Caco-2 (cell line): ENCODE measurements around the gene ZNF691. TPM values are rescaled to one million over a fixed set of nuclear protein-coding genes. Genes with fewer than 3 reads are reported as not detected.

Source experiments
- BruUV-seq: library from RNA; stranded (reverse); fragments of 400-500 nt; replicated peaks from 2 replicates; lab custom pipeline; 2021; lab: Mats Ljungman, UMichigan
- CTCF ChIA-PET: fragments of 300-600 bp; sonication (Branson Sonifier 250); formaldehyde crosslinking; loops from one replicate; lab custom pipeline; 2022; ENCODE audit warnings: antibody characterized with exemption; lab: Charles Lee
- POLR2A ChIA-PET: fragments of 300-600 bp; sonication (Branson Sonifier 250); formaldehyde crosslinking; loops from one replicate; lab custom pipeline; 2022; ENCODE audit warnings: antibody characterized with exemption; lab: Charles Lee
- DNase-seq, 2 experiments: peaks; one replicate each; pipeline versions ENCODE4 v3.0.0 to v3.0.0-alpha.2; 2020 to 2022
- H3K27me3 ChIP-seq: replicated peaks from 2 replicates; pipeline ENCODE4 v1.6.0; 2011; ENCODE audit warnings: low read length; ENCODE audit not compliant: control insufficient read depth, insufficient read depth
- H3K36me3 ChIP-seq: 2 replicates; pipeline ENCODE4 v1.5.1; 2011; ENCODE audit warnings: low read length; ENCODE audit not compliant: control insufficient read depth, insufficient read depth
- H3K4me1 ChIP-seq: fragments of 250-450 bp; sonication (Bioruptor Pico); 2 replicates; pipeline ENCODE4 v1.5.1; 2020; ENCODE audit warnings: mild to moderate bottlenecking
- H3K4me3 ChIP-seq: 2 replicates; pipeline ENCODE4 v1.5.1; 2011; ENCODE audit warnings: low read depth, mild to moderate bottlenecking, control low read depth, low read length
- H3K9me3 ChIP-seq: fragments of 250-450 bp; sonication (Bioruptor Pico); 2 replicates; pipeline ENCODE4 v1.5.1; 2020; ENCODE audit warnings: mild to moderate bottlenecking, moderate library complexity
- H3K27ac Mint-ChIP-seq: one replicate; pipeline ENCODE4 v1.8.0; 2022; ENCODE audit warnings: mixed read lengths; ENCODE audit not compliant: unreplicated experiment
- H3K27me3 Mint-ChIP-seq: one replicate; pipeline ENCODE4 v1.8.0; 2022; ENCODE audit warnings: mixed read lengths; ENCODE audit not compliant: insufficient read depth, unreplicated experiment
- H3K36me3 Mint-ChIP-seq: one replicate; pipeline ENCODE4 v1.8.0; 2022; ENCODE audit warnings: mild to moderate bottlenecking, mixed read lengths; ENCODE audit not compliant: insufficient read depth, unreplicated experiment
- H3K4me1 Mint-ChIP-seq: one replicate; pipeline ENCODE4 v1.8.0; 2022; ENCODE audit warnings: low read depth, mixed read lengths; ENCODE audit not compliant: unreplicated experiment
- H3K4me3 Mint-ChIP-seq: one replicate; pipeline ENCODE4 v1.8.0; 2022; ENCODE audit warnings: mild to moderate bottlenecking, moderate library complexity, mixed read lengths; ENCODE audit not compliant: unreplicated experiment
- H3K9me3 Mint-ChIP-seq: one replicate; pipeline ENCODE4 v1.8.0; 2022; ENCODE audit warnings: mixed read lengths; ENCODE audit not compliant: unreplicated experiment
- CTCF ChIP-seq, 2 experiments: fragments of 200-600 bp in 1 of 2; IDR thresholded peaks; 1 replicate in 1 of 2; 2 replicates in 1 of 2; pipeline versions ENCODE4 v1.5.1 to v1.8.0; 2011 to 2022; ENCODE audit warnings: antibody characterized with exemption in 1 of 2, control low read depth in 1 of 2, inconsistent platforms in 1 of 2, low read depth in 1 of 2, low read length in 1 of 2, mild to moderate bottlenecking in 1 of 2, moderate library complexity in 1 of 2; ENCODE audit not compliant: insufficient read depth in 1 of 2, severe bottlenecking in 1 of 2, unreplicated experiment in 1 of 2
- intact Hi-C: fragments of 100-400 bp; cut with micrococcal nuclease; formaldehyde crosslinking; loops from one replicate; pipeline ENCODE4 v1.10.0; 2022; ENCODE audit not compliant: unreplicated experiment
- total RNA-seq: library from RNA; stranded (reverse); gene quantifications from 2 replicates; pipeline ENCODE4 v1.2.3, GENCODE V29; 2022

The ZNF691 gene
- total RNA-seq, 1 experiment from 2014 or later: 7.8 TPM

DNA sequence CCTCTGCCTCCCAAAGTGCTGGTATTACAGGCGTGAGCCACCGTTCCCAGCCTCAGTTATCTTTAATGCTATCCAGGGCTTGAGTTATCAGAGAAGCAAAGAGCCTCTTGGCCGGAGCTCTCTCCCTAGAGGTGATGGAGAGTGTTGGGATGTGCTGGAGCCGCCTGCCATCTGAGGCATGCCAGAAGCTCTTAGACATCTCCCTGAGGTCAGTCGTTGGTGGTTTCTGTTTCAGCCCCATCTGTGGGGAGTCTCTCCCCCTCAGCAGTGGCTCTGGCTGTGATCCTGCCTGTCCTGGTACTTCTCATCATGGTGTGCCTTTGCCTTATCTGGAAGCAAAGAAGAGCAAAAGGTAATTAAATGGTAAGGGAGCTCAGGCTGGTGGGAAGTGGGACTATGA, 11.6 kb upstream of the ZNF691 start:
- Mint-ChIP-seq H3K9me3 (no peaks in the 10 kb centered on the region), H3K4me3 (no peak overlapping the region), H3K27me3 (no peaks in the 10 kb centered on the region), H3K4me1 (no peaks in the 10 kb centered on the region), H3K36me3 (no peaks in the 10 kb centered on the region), H3K27ac (no peak overlapping the region)
- CTCF ChIA-PET: interaction anchor here (0.6 kb wide), 1 partner anchor 41 kb away, joined by 3 read pairs; no protein-coding TSS in a partner anchor
- POLR2A ChIA-PET: no interaction called here
- no peaks in the 10 kb centered on the region for H3K4me1 ChIP-seq
- DNase-seq: no peak
- no peaks in the 10 kb centered on the region for H3K27me3 ChIP-seq
- no peaks in the 10 kb centered on the region for H3K9me3 ChIP-seq
- no peak for TF ChIP-seq CTCF (IDR thresholded peaks at IDR 0.05; ENCODE audit: insufficient read depth in 1 of 2, low read depth in 1 of 2, low read length in 1 of 2, severe bottlenecking in 1 of 2, unreplicated experiment in 1 of 2)
- H3K4me3 ChIP-seq: no peak overlapping the region
- BruUV-seq: no TSS peak
- H3K36me3 ChIP-seq: no peaks in the 10 kb centered on the region
- intact Hi-C loops: no loop called here

- Mint-ChIP-seq H3K27ac (no peak overlapping the region), H3K36me3 (no peaks in the 10 kb centered on the region), H3K27me3 (no peaks in the 10 kb centered on the region), H3K4me1 (no peaks in the 10 kb centered on the region), H3K4me3 (no peak overlapping the region), H3K9me3 (no peaks in the 10 kb centered on the region)
- ChIA-PET CTCF (interaction anchor here (0.6 kb wide), 1 partner anchor 41 kb away, joined by 3 read pairs; no protein-coding TSS in a partner anchor), POLR2A (interaction anchor here (1.0 kb wide), 1 partner anchor 11 kb away, joined by 3 read pairs; the partner anchor contains the start of gene ZNF691)
- Histone ChIP-seq H3K9me3 (no peaks in the 10 kb centered on the region), H3K4me1 (no peaks in the 10 kb centered on the region), H3K27me3 (no peaks in the 10 kb centered on the region), H3K36me3 (no peaks in the 10 kb centered on the region), H3K4me3 (no peak overlapping the region)
- BruUV-seq: no TSS peak
- intact Hi-C loops: no loop called here
- TF ChIP-seq CTCF (IDR thresholded peaks at IDR 0.05; ENCODE audit: insufficient read depth in 1 of 2, low read depth in 1 of 2, low read length in 1 of 2, severe bottlenecking in 1 of 2, unreplicated experiment in 1 of 2): no peak
- DNase-seq: no peak
Observed at GRCh38 chr1:42835422-42835821, 11.0 kb upstream of the ZNF691 start.

DNA sequence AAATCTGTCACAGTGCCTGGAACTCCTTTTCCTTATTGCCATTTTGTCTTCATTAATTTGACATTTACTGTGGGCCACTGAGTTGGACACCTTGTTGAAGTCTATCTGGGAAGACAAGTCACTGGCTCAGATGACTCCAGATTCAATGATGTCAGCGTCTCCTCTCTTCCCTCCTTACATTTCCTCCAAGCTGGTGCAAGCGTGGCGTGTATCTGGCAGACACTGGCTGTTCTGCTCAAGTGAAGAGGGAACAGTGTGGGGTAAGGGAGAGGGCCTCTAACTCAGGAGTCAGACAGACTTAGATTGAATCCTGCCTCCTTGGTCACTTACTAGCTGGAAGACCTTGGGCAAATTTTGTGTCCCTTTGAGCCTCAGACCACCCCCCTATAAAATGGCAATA, 8.7 kb upstream of the ZNF691 start:
- BruUV-seq: no TSS peak
- no peaks in the 10 kb centered on the region for H3K4me1 ChIP-seq
- Mint-ChIP-seq H3K27ac (no peak overlapping the region), H3K4me3 (no peak overlapping the region), H3K4me1 (no peaks in the 10 kb centered on the region), H3K9me3 (no peaks in the 10 kb centered on the region), H3K36me3 (no peaks in the 10 kb centered on the region), H3K27me3 (no peaks in the 10 kb centered on the region)
- no peak for DNase-seq
- intact Hi-C loops: no loop called here
- ChIA-PET CTCF (interaction anchor here (0.8 kb wide), 1 partner anchor 9 kb away, joined by 5 read pairs; the partner anchor contains the start of gene ZNF691), POLR2A (interaction anchor here (0.5 kb wide), 1 partner anchor 15 kb away, joined by 3 read pairs; no protein-coding TSS in a partner anchor)
- H3K9me3 ChIP-seq: no peaks in the 10 kb centered on the region
- no peak for TF ChIP-seq CTCF (IDR thresholded peaks at IDR 0.05; ENCODE audit: insufficient read depth in 1 of 2, low read depth in 1 of 2, low read length in 1 of 2, severe bottlenecking in 1 of 2, unreplicated experiment in 1 of 2)
- H3K36me3 ChIP-seq: no peaks in the 10 kb centered on the region
- no peak overlapping the region for H3K4me3 ChIP-seq
- no peaks in the 10 kb centered on the region for H3K27me3 ChIP-seq
